Smooth muscle cell of the brain vasculature (primary cell): ENCODE results near the gene KRTAP10-7.
"Not testable (repeated sequence)": the region's sequence is repeated elsewhere in the genome, so short reads cannot be mapped to it uniquely, and the experiment has no call there.

Experiments
- DNase-seq: peaks from one replicate; pipeline ENCODE4 v3.0.0-alpha.2; 2012; ENCODE audit warnings: low read depth, low spot score

The KRTAP10-7 gene

GRCh38 chr21:44590311-44590721, 10.1 kb upstream of the KRTAP10-7 start:
- DNase-seq = no peak

- not testable (repeated sequence) for DNase-seq
Measured at GRCh38 chr21:44590897-44591800, 9.2 kb upstream of the KRTAP10-7 start.

GRCh38 chr21:44591801-44592130, 8.6 kb upstream of the KRTAP10-7 start:
- not testable (repeated sequence) for DNase-seq

GRCh38 chr21:44592446-44593311, 7.7 kb upstream of the KRTAP10-7 start, which contains the start of gene KRTAP10-6:
Gene KRTAP10-6 (minus strand): TSS chr21:44592505. CDS start chr21:44592484, 21 bp downstream.
- no peak for DNase-seq

- DNase-seq = no peak
Measured at GRCh38 chr21:44593598-44594405, 6.6 kb upstream of the KRTAP10-7 start.

GRCh38 chr21:44594406-44594916, 5.9 kb upstream of the KRTAP10-7 start:
- no peak for DNase-seq

GRCh38 chr21:44595524-44595923, 4.9 kb upstream of the KRTAP10-7 start:
- DNase-seq = no peak

- DNase-seq = no peak
Measured at GRCh38 chr21:44596068-44596725, 4.2 kb upstream of the KRTAP10-7 start.

- no peak for DNase-seq
Measured at GRCh38 chr21:44598061-44598460, 2.3 kb upstream of the KRTAP10-7 start.

GRCh38 chr21:44599264-44600029, 950 bp upstream of the KRTAP10-7 start:
- DNase-seq = no peak

GRCh38 chr21:44601091-44601490, 694 bp downstream of the KRTAP10-7 start:
- not testable (repeated sequence) for DNase-seq

GRCh38 chr21:44601596-44602462, 1.4 kb downstream of the KRTAP10-7 start:
- no peak for DNase-seq

GRCh38 chr21:44602463-44602850, 2.1 kb downstream of the KRTAP10-7 start:
- DNase-seq = no peak

GRCh38 chr21:44603109-44603875, 2.9 kb downstream of the KRTAP10-7 start:
- no peak for DNase-seq

- no peak for DNase-seq
Measured at GRCh38 chr21:44603911-44604310, 3.5 kb downstream of the KRTAP10-7 start.

GRCh38 chr21:44606495-44606894, 6.1 kb downstream of the KRTAP10-7 start:
- no peak for DNase-seq

GRCh38 chr21:44609193-44609592, 8.8 kb downstream of the KRTAP10-7 start:
- no peak for DNase-seq

GRCh38 chr21:44610157-44610843, 9.9 kb downstream of the KRTAP10-7 start:
- not testable (repeated sequence) for DNase-seq
